Activated CD4-positive, alpha-beta T cell treated with anti-CD3 and anti-CD28 coated beads for 24 hours (primary cell): ENCODE results near the gene GMIP.
A peak's percentile ranks its signal among the peaks of the same experiment; 100 is the strongest.
"Not testable (repeated sequence)": the region's sequence is repeated elsewhere in the genome, so short reads cannot be mapped to it uniquely, and the experiment has no call there.

Experiments used
- DNase-seq, 2 donors: peaks; one replicate each; pipeline ENCODE4 v3.0.0-alpha.2; 2020; ENCODE audit warnings: low read depth in 2 of 2

GMIP gene, protein sequence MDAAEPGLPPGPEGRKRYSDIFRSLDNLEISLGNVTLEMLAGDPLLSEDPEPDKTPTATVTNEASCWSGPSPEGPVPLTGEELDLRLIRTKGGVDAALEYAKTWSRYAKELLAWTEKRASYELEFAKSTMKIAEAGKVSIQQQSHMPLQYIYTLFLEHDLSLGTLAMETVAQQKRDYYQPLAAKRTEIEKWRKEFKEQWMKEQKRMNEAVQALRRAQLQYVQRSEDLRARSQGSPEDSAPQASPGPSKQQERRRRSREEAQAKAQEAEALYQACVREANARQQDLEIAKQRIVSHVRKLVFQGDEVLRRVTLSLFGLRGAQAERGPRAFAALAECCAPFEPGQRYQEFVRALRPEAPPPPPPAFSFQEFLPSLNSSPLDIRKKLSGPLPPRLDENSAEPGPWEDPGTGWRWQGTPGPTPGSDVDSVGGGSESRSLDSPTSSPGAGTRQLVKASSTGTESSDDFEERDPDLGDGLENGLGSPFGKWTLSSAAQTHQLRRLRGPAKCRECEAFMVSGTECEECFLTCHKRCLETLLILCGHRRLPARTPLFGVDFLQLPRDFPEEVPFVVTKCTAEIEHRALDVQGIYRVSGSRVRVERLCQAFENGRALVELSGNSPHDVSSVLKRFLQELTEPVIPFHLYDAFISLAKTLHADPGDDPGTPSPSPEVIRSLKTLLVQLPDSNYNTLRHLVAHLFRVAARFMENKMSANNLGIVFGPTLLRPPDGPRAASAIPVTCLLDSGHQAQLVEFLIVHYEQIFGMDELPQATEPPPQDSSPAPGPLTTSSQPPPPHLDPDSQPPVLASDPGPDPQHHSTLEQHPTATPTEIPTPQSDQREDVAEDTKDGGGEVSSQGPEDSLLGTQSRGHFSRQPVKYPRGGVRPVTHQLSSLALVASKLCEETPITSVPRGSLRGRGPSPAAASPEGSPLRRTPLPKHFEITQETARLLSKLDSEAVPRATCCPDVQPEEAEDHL

DNA sequence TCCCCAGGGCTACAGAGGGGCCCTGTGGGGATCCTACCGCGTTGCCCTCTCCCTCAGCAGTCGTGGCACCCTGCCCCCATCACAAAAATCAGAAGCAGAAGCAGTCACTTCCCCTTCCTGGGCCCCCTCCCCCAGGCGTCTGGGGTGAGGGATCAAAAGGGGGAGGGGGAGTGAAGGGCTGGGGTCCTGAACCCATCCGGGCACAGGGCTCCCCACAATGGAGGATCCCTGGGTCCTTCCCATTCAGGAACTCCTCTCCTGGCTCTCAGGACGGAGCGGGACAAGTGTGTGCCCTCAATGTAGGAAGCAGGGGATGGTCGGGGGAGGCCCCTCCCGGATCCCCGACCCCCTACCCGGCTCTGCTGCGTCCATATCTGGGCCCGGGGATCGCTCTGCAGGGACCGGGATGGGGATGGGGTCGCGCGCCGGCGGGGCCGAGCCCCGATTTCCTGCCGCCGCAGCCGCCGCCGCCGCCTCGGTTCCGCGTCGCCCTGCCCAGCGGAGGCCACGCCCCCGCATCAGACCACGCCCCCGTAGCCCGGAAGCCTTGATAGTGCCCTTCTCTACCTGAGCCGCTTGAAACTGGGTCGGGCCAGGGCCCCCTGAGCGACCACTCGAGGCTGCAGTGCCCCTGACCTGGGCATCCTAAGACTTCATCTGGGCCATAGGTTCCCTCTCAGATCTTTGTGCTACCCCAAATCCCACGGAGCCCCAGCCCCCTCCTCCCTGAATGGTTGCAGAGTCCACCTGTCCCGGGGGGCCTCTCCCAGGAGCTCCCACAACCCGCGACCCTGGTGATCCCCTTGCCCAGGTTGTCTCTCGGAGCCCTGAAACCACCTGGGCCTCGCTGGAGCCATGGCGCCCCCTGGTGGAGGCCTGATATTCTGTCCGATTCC is at the start of gene GMIP:
TSS of gene GMIP (minus strand) at position 500 of the 896 bp plus-strand sequence. CDS start at position 372, 128 bp downstream.
- peak; percentile 82 to 84 for DNase-seq

DNA sequence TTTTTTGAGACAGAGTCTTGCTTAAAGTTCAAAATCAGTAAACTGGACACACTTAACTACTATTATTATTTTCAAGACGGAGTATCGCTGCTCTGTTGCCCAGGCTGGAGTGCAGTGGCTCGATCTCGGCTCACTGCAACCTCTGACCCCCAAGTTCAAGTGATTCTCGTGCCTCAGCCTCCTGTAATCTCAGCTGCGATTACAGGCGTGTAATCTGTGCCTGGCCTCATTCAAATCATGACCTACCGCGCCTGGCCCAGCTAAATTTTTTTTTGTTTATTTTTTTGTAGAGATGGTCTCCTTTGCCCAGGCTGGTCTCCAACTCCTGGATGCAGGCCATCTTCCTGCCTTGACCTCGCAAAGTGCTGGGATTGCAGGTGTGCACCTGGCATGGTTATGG is 48.2 kb upstream of the GMIP start:
- DNase-seq: no peak

DNA sequence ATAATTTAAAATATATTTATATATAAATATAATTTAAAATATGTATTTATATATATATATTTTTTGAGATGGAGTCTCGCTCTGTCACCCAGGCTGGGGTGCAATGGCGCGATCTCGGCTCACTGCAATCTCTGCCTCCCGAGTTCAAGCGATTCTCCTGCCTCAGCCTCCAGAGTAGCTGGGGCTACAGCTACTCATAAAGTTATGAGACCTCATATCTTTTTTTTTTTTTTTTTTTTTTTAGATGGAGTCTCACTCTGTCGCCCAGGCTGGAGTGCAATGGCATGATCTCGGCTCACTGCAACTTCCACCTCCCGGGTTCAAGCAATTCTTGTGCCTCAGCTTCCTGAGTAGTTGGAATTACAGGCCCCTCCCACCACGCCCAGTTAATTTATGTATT is 45.6 kb upstream of the GMIP start:
- DNase-seq: not testable (repeated sequence)

DNA sequence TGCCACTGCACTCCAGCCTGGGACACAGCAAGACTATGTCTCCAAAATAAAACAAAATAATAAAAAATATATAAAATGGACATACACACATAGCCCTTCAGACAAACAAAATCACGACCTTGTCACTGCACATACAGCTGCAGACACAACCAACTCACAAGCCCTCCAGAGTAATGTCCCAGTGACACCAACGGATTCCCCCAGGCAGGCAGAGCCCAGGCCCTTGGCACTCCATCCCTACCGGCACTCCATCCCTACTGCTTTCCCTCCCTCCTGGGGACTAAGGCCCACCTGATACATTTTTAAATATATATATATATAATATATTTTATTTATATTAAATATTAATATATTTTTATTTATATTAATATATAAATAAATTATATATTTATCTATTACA is 43.6 kb upstream of the GMIP start:
- no peak for DNase-seq

DNA sequence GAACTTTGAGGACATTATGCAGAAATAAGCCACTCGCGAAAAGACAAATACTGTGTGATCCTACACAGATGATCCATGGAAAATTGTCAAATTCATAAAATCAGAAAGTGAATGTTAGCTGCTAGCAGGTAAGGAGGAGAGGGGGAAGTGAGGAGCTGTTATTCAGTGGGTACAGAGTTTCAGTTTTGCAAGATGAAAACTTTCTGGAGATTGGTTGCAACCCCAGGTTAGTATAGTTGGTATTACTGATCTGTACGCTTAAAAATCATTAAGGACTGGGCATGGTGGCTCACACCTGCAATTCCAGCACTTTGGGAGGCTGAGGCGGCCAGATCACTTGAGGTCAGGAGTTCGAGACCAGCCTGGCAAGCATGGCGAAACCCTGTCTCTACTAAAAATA is 43.1 kb upstream of the GMIP start:
- no peak for DNase-seq

DNA sequence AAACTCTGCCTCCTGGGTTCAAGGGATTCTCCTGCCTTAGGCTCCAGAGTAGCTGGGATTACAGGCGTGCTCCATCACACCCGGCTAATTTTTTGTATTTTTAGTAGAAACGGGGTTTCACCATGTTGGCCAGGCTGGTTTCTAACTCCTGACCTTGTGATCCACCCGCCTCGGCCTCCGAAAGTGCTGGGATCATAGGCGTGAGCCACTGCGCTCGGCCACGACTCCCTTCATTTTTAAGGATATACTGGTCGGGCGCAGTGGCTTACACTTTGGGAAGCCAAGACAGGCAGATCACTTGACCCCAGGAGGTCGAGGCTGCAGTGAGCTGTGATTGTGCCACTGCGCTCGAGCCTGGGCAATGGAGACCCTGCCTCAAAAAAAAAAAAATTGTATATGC is 42.7 kb upstream of the GMIP start:
- not testable (repeated sequence) for DNase-seq

DNA sequence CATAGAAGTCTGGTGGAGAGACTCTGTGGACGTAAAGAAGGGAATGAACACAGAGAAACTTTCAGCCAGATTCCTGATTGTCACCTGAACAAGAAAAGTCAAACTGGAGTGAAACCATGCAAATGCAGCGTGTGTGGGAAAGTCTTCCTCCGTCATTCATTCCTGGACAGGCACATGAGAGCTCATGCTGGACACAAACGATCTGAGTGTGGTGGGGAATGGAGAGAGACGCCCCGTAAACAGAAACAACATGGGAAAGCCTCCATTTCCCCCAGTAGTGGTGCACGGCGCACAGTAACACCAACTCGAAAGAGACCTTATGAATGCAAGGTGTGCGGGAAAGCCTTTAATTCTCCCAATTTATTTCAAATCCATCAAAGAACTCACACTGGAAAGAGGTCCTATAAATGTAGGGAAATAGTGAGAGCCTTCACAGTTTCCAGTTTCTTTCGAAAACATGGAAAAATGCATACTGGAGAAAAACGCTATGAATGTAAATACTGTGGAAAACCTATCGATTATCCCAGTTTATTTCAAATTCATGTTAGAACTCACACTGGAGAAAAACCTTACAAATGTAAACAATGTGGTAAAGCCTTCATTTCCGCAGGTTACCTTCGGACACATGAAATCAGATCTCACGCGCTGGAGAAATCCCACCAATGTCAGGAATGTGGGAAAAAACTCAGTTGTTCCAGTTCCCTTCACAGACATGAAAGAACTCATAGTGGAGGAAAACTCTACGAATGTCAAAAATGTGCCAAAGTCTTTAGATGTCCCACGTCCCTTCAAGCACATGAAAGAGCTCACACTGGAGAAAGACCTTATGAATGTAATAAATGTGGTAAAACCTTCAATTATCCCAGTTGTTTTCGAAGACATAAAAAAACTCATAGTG is 36.0 kb upstream of the GMIP start:
- DNase-seq: no peak

DNA sequence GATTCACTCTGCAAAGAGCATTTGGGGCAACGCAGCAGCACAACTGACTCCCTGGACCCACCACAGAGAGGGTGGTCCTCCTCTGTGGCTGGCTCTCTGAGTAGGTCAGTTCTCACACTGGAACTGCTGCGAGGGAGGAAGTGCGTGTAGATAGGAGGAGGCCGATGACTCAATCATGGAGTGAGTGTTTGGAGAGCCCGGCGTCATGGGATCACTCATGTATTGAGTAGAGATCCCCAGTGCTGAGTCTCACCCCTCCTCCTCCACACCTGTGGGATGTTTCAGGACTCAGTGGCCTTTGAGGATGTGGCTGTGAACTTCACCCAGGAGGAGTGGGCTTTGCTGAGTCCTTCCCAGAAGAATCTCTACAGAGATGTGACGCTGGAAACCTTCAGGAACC is 34.1 kb upstream of the GMIP start:
- DNase-seq: no peak

DNA sequence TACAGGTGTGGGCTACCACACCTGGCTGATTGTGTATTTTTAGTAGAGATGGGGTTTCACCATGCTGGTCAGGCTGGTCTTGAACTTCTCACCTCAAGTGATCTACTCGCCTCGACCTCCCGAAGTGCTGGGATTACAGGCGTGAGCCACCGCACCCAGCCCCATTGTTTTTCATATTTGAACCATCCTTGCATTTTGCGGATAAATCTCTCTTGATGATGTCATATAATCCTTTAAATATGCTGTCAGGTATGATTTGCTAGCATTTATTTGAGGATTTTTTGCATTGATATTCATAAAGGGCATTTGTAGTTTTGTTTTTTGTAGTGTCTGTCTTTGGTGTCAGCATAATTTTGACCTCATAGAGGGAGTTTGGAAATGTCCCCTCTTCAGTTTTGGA is 30.9 kb upstream of the GMIP start:
- no peak for DNase-seq

DNA sequence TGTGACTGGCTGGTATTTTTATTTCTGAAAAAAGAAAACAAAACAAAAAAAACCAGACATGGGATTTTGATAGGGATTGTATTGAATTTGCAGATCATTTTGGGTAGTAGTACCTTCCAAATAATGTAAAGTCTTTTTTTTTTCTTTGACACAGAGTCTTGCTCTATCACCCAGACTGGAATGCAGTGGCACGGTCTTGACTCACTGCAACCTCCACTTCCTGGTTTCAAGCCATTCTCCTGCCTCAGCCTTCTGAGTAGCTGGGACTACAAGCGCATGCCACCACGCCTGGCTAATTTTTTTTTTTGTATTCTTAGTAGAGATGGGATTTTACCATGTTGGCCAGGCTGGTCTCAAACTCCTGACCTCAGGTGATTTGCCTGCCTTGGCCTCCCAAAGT is 29.4 kb upstream of the GMIP start:
- no peak for DNase-seq

DNA sequence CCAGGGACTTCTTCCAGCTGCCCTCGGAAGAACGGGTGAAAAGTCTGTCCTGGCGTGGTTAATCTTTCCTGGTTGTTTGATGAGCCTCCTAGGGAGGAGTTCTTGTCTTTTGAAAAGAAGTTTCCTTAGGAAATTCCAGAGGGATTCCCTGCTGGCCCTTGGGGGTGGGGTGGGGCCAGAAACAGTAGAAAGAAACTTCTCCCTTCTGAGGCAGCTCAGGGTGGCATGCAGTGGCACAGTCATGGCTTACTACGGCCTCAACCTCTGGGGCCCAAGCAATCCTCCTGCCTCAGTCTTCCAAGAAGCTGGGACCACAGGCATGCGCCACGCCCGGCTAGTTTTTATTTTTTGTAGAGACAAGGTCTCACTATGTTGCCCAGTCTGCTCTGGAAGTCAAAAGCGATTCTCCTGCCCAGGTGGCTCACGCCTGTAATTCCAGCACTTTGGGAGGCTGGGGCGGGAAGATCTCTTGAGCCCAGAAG is 26.7 kb upstream of the GMIP start:
- no peak for DNase-seq

DNA sequence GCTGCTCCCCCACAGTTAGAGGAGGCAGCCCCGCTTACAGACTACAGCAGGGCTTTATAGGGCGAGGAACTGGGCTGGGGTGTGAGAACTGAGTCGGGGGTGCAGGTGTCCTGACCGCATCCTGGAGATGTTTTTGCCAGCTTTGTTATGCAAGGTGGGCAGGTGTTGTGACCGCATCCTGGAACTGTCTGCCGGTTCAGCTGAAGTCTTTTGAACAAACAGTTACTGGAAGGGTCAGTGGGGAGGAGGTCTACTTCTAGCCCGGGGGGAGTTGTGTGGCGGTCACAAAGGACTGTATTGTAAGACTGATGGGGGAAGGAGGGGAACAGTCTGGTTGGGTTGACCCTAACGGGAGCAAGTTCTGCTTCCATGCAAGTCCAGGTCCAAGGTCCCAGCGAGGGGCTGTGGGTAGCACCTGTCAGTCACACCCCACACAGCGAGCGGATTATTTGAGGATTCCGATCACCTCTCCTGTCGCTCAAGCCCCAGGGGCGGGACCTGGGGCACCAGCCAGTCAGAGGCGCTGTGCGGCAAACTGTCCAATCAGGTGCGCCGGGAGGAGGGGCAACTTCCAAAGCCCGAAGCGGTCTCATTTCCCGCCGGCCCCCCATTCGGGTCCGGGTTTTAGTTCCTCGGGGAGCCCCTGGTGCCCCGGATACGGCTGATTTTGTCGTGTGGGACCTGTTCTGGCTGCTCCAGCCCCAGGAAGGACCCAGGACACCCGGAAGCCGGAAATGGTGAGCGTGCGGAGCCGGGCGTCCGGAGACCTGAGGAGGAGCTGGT is 25.0 kb upstream of the GMIP start, which contains the start of gene ZNF101:
TSS of gene ZNF101 (plus strand) at position 610 of the 783 bp plus-strand sequence. CDS start at position 735, 125 bp downstream.
- peak; percentile 93 to 94 for DNase-seq

DNA sequence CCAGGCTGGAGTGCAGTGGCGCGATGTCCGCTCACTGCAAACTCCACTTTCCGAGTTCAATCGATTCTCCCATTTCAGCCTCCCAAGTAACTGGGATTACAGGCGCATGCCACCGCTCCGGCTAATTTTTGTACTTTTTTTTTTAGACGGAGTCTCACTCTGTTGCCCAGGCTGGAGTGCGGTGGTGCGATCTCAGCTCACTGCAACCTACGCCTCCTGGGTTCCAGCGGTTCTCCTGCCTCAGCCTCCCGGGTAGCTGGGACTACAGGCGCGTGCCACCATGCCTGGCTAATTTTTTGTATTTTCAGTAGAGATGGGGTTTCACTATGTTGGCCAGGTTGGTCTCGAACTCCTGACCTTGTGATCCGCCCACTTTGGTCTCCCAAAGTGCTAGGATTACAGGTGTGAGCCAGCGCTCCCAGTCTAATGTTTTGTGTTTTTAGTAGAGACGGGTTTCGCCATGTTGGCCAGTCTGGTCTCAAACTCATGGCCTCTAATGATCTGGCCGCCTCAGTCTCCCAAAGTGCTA is 22.0 kb upstream of the GMIP start:
- not testable (repeated sequence) for DNase-seq

DNA sequence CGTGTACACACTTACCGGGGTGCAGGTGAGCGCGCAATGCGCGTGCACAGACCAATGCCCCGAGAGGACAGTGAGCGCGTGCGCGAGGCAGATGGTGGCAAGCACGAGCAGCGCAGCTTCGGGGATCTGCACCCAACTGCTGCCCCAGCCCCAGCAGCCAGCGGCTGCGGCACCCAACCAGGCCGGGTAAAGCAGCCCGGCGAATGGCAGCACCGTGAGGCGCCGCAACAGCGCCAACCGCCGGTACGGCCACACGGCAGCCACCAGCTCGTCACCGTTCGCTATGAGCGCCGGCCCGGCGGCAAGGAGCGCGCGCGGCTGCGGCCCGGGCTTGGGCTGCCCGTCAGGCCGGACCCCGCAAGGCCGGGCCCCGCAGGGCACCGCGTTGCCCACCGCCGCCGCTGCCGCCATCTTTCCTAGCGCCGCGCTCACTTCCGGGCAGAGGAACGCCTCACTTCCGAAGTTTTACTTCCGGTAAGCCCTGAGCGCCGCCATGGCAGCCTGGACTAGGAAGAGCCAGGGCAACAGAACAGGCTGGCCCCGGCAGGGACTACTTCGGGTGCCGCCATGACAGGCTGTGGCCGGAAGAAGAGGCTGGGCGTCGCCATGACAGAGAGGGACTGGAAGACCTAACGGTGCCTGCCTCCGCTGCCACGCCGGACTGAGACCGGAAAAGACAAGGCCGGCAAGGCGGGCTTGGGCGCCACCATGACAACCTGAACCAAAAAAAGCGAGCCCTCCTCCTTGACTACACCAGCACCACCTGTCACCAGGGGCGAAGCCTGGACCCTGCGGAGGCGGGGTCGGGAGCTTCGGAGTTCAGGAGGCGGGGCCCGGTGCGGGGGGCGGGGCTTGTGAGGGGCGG is 20.0 kb upstream of the GMIP start, which contains the start of gene ATP13A1:
TSS of gene ATP13A1 (minus strand) at position 421 of the 865 bp plus-strand sequence. CDS start at position 411, 10 bp downstream.
- DNase-seq: peak; percentile 82 to 84

DNA sequence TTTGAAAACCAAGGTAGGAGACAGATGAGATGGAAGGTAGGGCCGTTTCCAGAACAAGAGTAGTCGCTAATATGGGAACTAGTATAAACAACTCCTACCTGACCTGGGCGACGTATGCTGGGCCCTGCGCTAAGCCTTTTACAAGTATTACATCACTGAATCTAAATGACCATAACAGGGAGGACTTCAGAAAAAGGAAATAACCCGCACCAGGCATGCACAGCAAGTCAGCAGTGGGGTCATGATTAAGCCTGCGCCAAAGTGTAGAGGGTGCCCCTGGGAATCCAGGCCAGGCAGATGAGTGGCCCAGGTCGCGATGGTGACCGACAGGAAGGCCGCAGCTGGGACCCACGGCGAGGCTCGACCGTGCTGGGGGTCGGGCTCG is 19.4 kb upstream of the GMIP start:
- DNase-seq: no peak

DNA sequence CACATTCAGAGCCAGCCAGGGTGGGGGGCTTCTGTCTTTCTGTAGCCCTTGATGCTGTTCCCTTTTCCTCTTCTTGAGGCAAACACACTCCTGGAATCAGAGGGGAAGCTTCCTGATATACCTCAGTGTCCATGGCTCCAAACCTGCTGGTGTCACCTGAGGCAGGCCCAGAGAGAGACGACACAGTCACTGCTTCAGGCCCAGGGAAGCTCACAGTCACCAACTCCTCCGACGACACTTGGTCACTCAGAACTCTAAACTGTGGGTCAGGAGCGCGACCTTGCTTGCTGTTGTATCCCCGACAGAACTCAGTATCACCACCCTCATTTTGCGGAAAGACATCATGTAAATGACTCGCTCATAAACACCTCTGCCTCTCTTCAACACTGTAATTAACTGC is 18.9 kb upstream of the GMIP start:
- DNase-seq: no peak

DNA sequence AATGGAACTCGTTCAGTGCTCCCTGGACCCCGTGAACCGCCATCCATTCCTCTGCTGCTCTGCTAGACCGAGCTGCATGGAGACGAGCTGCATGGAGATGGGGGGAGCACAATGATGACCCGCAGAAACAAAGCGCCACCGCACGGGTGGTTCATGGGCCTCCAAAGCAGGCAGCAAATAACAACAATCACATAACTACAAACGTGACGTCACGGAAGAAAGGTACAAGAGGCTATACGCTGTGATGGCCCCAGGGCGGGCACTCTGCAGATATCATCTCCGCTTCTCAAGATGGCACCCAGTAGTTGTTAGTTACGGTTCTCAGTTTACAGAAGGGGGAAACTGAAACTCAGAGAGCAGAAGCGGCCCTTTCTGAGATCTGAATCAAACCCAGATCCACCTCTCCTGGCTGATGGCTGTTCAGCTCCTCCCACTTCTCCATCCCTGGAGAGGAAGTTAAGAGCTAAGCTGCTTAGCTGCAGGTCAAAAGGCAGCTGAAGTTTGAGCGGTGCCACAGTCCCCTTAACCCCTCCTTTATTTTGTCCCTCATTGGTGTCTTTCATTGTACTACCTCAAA is 18.3 kb upstream of the GMIP start:
- no peak for DNase-seq
